ENCODE measurements around the gene FMO1. TPM values are rescaled to one million over a fixed set of nuclear protein-coding genes. Genes with fewer than 3 reads are reported as not detected.

Gene FMO1
- total RNA-seq, 1 experiment from 2014 or later = not detected

- ATAC-seq (no peak), DNase-seq (ENCODE audit: low spot score) (no peak)
- Mint-ChIP-seq H3K27ac (peak overlapping the region; percentile 97), H3K4me1 (peaks cover 66% of the 10 kb centered on the region), H3K27me3 (ENCODE audit: low read depth) (peaks cover 3% of the 10 kb centered on the region), H3K9me3 (peaks cover 31% of the 10 kb centered on the region), H3K36me3 (peaks cover 26% of the 10 kb centered on the region), H3K4me3 (no peak overlapping the region)
- CTCF ChIA-PET = no interaction called here
- POLR2A ChIA-PET = no interaction called here
- TF ChIP-seq, protein P1, sequence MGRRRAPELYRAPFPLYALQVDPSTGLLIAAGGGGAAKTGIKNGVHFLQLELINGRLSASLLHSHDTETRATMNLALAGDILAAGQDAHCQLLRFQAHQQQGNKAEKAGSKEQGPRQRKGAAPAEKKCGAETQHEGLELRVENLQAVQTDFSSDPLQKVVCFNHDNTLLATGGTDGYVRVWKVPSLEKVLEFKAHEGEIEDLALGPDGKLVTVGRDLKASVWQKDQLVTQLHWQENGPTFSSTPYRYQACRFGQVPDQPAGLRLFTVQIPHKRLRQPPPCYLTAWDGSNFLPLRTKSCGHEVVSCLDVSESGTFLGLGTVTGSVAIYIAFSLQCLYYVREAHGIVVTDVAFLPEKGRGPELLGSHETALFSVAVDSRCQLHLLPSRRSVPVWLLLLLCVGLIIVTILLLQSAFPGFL (CRISPR knock-in tag; IDR thresholded peaks at IDR 0.05; ENCODE audit: borderline replicate concordance) = no peak
- TF ChIP-seq FOXJ3 (CRISPR knock-in tag; IDR thresholded peaks at IDR 0.05; ENCODE audit: borderline replicate concordance) (no peak), CDX4 (CRISPR knock-in tag; IDR thresholded peaks at IDR 0.05; ENCODE audit: borderline replicate concordance) (no peak)
These were observed 52.1 kb downstream of the FMO1 start for GRCh38 chr1:171300401-171300800.

GRCh38 chr1:171310661-171311087, 62.4 kb downstream of the FMO1 start:
- Mint-ChIP-seq H3K4me3 (no peak overlapping the region), H3K27ac (no peak overlapping the region), H3K36me3 (peaks cover 2% of the 10 kb centered on the region; the same call in 1 of the 2 replicates), H3K9me3 (peaks cover 20% of the 10 kb centered on the region), H3K27me3 (ENCODE audit: low read depth) (peaks cover 11% of the 10 kb centered on the region), H3K4me1 (peaks cover 55% of the 10 kb centered on the region)
- ChIA-PET POLR2A (no interaction called here), CTCF (no interaction called here)
- no peak for ATAC-seq
- no peak for DNase-seq (ENCODE audit: low spot score)
- TF ChIP-seq OVOL2 (CRISPR knock-in tag; IDR thresholded peaks at IDR 0.05; ENCODE audit: borderline replicate concordance) (no peak), ETV6 (CRISPR knock-in tag; IDR thresholded peaks at IDR 0.05) (no peak), IRF2 (CRISPR knock-in tag; IDR thresholded peaks at IDR 0.05; ENCODE audit: borderline replicate concordance, low read depth) (no peak), TCF7 (CRISPR knock-in tag; IDR thresholded peaks at IDR 0.05; ENCODE audit: low read depth) (no peak), ZNF423 (CRISPR knock-in tag; IDR thresholded peaks at IDR 0.05) (no peak)

DNA sequence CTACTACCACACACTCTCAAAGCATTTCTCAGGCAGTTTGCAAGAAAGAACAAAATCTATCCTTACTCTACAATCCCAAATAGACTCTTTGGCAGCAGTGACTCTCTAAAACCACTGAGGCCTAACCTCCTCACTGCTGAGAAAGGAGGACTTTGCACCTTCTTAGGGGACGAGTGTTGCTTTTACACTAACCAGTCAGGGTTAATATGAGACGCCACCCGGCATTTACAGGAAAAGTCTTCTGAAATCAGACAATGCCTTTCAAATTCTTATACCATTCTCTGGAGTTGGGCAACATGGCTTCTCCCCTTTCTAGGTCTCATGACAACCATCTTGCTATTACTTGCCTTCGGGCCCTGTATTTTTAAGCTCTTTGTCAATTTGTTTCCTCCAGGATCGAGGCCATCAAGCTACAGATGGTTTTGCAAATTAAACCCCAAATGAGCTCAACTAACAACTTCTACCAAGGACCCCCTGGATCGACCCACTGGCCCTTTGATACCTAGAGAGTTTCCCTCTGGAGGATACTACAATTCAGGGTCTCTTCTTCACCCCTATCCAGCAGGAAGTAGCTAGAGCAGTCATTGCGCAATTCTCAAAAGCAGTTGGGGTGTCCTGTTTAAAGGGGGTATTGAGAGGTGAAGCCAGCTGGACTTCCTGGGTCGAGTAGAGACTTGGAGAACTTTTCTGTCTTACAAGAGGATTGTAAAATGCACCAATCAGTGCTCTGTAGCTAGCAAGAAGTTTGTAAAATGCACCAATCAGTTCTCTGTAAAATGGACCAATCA, 63.7 kb downstream of the FMO1 start:
- H3K36me3 Mint-ChIP-seq = peaks cover 2% of the 10 kb centered on the region; the same call in 1 of the 2 replicates
- ATAC-seq = no peak
- ChIA-PET CTCF (interaction anchor here (0.8 to 3.1 kb wide), 3 partner anchors 56 to 345 kb away, joined by 3 to 49 read pairs (median 47); partner anchors contain the start of gene FMO1), POLR2A (no interaction called here)
- H3K27ac Mint-ChIP-seq = no peak overlapping the region
- peaks cover 20% of the 10 kb centered on the region for H3K9me3 Mint-ChIP-seq
- H3K4me1 Mint-ChIP-seq = peaks cover 43% of the 10 kb centered on the region
- H3K4me3 Mint-ChIP-seq = no peak overlapping the region
- peaks cover 11% of the 10 kb centered on the region for H3K27me3 Mint-ChIP-seq (ENCODE audit: low read depth)
- no peak for DNase-seq (ENCODE audit: low spot score)
- TF ChIP-seq IRF2 (CRISPR knock-in tag; IDR thresholded peaks at IDR 0.05; ENCODE audit: borderline replicate concordance, low read depth) (no peak), RELA (CRISPR knock-in tag; IDR thresholded peaks at IDR 0.05; ENCODE audit: borderline replicate concordance) (no peak), GRHL2 (CRISPR knock-in tag; IDR thresholded peaks at IDR 0.05; ENCODE audit: insufficient replicate concordance, severe bottlenecking) (no peak), TEAD4 (CRISPR knock-in tag; IDR thresholded peaks at IDR 0.05) (no peak)

DNA sequence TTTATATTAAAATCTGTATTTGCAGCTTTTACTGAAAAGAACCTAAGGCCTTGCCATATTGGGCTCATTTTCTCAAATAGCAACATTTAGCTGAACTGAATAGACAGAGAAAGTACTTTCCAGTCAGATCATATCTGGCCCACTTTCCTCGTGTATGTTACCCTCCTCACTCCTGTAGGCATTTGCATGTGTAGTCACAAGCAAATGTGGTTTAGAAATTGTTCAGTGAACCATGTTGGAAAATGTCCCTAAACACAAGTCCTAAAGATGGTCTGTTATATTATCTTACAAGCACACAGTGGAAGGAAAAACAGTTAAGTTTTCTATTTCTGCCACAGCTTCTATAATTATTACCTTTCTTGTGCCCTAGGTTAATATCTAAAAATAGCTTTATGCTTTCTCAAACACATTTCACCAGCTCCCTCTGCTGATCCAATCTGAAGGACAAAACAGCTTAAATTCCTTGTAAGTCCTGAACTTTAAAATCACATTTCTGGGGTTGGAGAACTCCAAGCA, 65.1 kb downstream of the FMO1 start:
- Mint-ChIP-seq H3K36me3 (0 out of 2 replicates have a peak, but pooled peaks cover 2% of the 10 kb centered on the region), H3K27ac (peak overlapping the region; percentile 21), H3K9me3 (peaks cover 16% of the 10 kb centered on the region), H3K4me3 (no peak overlapping the region; the same call in 1 of the 2 replicates), H3K27me3 (ENCODE audit: low read depth) (peaks cover 9% of the 10 kb centered on the region), H3K4me1 (peaks cover 36% of the 10 kb centered on the region)
- TF ChIP-seq ZNF317 (CRISPR knock-in tag; IDR thresholded peaks at IDR 0.05; ENCODE audit: borderline replicate concordance, low read depth) (no peak), ZNF425 (CRISPR knock-in tag; conservative IDR thresholded peaks at IDR 0.05) (no peak), HMGXB4 (CRISPR knock-in tag; IDR thresholded peaks at IDR 0.05) (no peak), USF2 (CRISPR knock-in tag; IDR thresholded peaks at IDR 0.05) (no peak), CREM (CRISPR knock-in tag; IDR thresholded peaks at IDR 0.05) (no peak)
- ATAC-seq (no peak), DNase-seq (ENCODE audit: low spot score) (no peak)
- POLR2A ChIA-PET = interaction anchor here (0.7 to 1.0 kb wide), 2 partner anchors 15 to 1012 kb away, joined by 3 read pairs; no protein-coding TSS in a partner anchor
- CTCF ChIA-PET = interaction anchor here (0.8 to 3.1 kb wide), 68 partner anchors 9 to 624 kb away, joined by 3 to 83 read pairs (median 5); partner anchors contain the start of genes FMO1, FMO3 and PRRC2C
